GM12878 (cell line): ENCODE data around the gene ABHD15. TPM values are rescaled to one million over a fixed set of nuclear protein-coding genes. Genes with fewer than 3 reads are reported as not detected.

Experiments
- BCLAF1 ChIP-seq: fragments of 450-650 bp; IDR thresholded peaks from 2 replicates; pipeline ENCODE4 v1.6.1; 2017; ENCODE audit warnings: antibody characterized with exemption, mild to moderate bottlenecking, moderate library complexity
- CBFB ChIP-seq: IDR thresholded peaks from 2 replicates; pipeline ENCODE4 v1.6.1; 2016; ENCODE audit warnings: antibody characterized with exemption, low read depth
- CHD1 ChIP-seq: IDR thresholded peaks from 2 replicates; pipeline ENCODE4 v1.6.1; 2012; ENCODE audit warnings: low read depth, low read length, improper control_type of control experiment
- EGR1 ChIP-seq, 2 experiments: IDR thresholded peaks; 1 replicate in 1 of 2; 2 replicates in 1 of 2; pipeline ENCODE4 v1.6.1; 2011 to 2012; ENCODE audit warnings: low read depth in 2 of 2, low read length in 2 of 2, borderline replicate concordance in 1 of 2, mild to moderate bottlenecking in 1 of 2, moderate library complexity in 1 of 2
- FOXK2 ChIP-seq: fragments of 450-650 bp; IDR thresholded peaks from 2 replicates; pipeline ENCODE4 v1.6.1; 2017; ENCODE audit warnings: mild to moderate bottlenecking, moderate library complexity
- MYC ChIP-seq: IDR thresholded peaks from 2 replicates; pipeline ENCODE4 v1.6.1; 2011; ENCODE audit warnings: mild to moderate bottlenecking, low read length, moderate library complexity, inconsistent platforms; ENCODE audit not compliant: insufficient read depth, insufficient replicate concordance, insufficient read length, severe bottlenecking
- NKRF ChIP-seq: fragments of 450-650 bp; conservative IDR thresholded peaks from 2 replicates; pipeline ENCODE4 v1.6.1; 2017; ENCODE audit warnings: mild to moderate bottlenecking, moderate library complexity
- PBX3 ChIP-seq: IDR thresholded peaks from 2 replicates; pipeline ENCODE4 v1.6.1; 2011; ENCODE audit warnings: mild to moderate bottlenecking, low read depth, low read length, moderate library complexity; ENCODE audit not compliant: insufficient replicate concordance
- POU2F2 ChIP-seq: IDR thresholded peaks from 3 replicates; pipeline ENCODE4 v1.6.1; 2011; ENCODE audit warnings: low read depth, mild to moderate bottlenecking, low read length, borderline replicate concordance
- STAT1 ChIP-seq: fragments of 450-650 bp; conservative IDR thresholded peaks from 2 replicates; pipeline ENCODE4 v1.6.1; 2014; ENCODE audit warnings: antibody characterized with exemption, mild to moderate bottlenecking
- TARDBP ChIP-seq: IDR thresholded peaks from 2 replicates; pipeline ENCODE4 v1.6.1; 2016; ENCODE audit warnings: borderline replicate concordance
- ZBTB11 ChIP-seq: fragments of 450-650 bp; formaldehyde crosslinking; IDR thresholded peaks from 2 replicates; pipeline ENCODE4 v1.5.0; 2022; ENCODE audit warnings: mild to moderate bottlenecking, missing genetic modification characterization
- polyA plus RNA-seq, 11 experiments: library from polyadenylated mRNA; depleted of rRNA in 4 of 11; unstranded in 6 of 11; stranded (reverse) in 5 of 11; fragments of >200 nt; fragmentation: Nextera tagmentation in 4 of 11; fragmentation: Illumina TruSeq in 1 of 11; extraction: Ambion mirVana in 4 of 11; extraction: Trizol in 1 of 11; gene quantifications; 1 replicate in 1 of 11; 2 replicates in 10 of 11; pipeline versions ENCODE4 v1.2.1 to v1.2.3, GENCODE V29; 2011 to 2016; ENCODE audit warnings: inconsistent platforms in 2 of 11, missing spikeins in 2 of 11, low read depth in 1 of 11
- total RNA-seq, 4 experiments: library from RNA; depleted of rRNA in 3 of 4; stranded (reverse); fragments of >200 nt in 3 of 4; fragmentation: Illumina TruSeq in 1 of 4; extraction: Trizol in 1 of 4; gene quantifications; 2 replicates each; pipeline versions ENCODE4 v1.2.1 to v1.2.3, GENCODE V29; 2013 to 2021

Gene ABHD15
- total and polyA plus RNA-seq, 10 of the 15 experiments (the other 5 are each of a cell fraction or from before 2014, with no cell fraction given): 2.1 to 9.2 (median 4.9) TPM

GRCh38 chr17:29591146-29591736 lies 24.4 kb upstream of the ABHD15 start (continued):
- TF ChIP-seq PBX3: no peak
- TF ChIP-seq FOXK2: no peak
- peak; percentile 35; the same call in 1 of the 2 replicates for TF ChIP-seq TARDBP
- 0 out of 2 replicates have a peak, but pooled peaks have one; percentile 16 for TF ChIP-seq NKRF
- no peak for TF ChIP-seq STAT1
- peak; percentile 55 for TF ChIP-seq MYC
- TF ChIP-seq ZBTB11 (CRISPR knock-in tag): no peak
- no peak for TF ChIP-seq BCLAF1
- TF ChIP-seq CHD1: no peak
- peak in 1 of 2 experiments; percentile 30; a peak in 1 of 3 replicates for TF ChIP-seq EGR1 (IDR thresholded peaks at IDR 0.05; ENCODE audit: borderline replicate concordance in 1 of 2, low read depth in 2 of 2, low read length in 2 of 2)
- TF ChIP-seq POU2F2: no peak
- no peak for TF ChIP-seq CBFB
